ENCODE measurements around the gene NEFH.

DNA sequence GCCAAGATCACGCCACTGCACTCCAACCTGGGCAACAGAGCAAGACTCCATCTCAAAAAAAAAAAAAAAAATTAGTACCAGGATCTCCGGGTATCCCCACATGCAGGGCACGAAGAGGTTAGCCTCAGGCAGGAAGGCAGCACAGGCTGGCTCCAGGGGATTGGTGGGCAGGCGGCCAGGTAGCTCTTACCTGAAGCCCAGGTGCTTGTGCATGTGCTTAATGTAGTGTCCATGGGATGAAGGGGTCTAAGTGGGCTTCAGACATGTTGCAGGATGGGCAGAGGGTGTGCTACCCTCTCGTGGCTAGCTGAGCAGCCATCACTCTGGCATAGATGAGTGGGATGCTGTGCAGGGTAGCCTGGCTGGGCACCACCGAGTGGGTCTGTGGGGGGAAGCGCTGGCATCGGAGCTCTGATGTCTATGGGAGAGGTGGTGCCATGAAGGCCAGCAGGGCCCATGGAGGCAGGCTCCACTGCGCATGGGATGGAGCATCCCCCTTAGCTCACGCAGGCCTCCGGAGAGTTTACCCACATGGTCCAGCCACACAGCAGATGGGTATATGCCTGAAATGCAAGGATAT is 30.6 kb upstream of the NEFH start:
- TF ChIP-seq, protein P1, sequence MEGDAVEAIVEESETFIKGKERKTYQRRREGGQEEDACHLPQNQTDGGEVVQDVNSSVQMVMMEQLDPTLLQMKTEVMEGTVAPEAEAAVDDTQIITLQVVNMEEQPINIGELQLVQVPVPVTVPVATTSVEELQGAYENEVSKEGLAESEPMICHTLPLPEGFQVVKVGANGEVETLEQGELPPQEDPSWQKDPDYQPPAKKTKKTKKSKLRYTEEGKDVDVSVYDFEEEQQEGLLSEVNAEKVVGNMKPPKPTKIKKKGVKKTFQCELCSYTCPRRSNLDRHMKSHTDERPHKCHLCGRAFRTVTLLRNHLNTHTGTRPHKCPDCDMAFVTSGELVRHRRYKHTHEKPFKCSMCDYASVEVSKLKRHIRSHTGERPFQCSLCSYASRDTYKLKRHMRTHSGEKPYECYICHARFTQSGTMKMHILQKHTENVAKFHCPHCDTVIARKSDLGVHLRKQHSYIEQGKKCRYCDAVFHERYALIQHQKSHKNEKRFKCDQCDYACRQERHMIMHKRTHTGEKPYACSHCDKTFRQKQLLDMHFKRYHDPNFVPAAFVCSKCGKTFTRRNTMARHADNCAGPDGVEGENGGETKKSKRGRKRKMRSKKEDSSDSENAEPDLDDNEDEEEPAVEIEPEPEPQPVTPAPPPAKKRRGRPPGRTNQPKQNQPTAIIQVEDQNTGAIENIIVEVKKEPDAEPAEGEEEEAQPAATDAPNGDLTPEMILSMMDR (IDR thresholded peaks at IDR 0.05) = no peak
- no peak for TF ChIP-seq POLR2AphosphoS5 (IDR thresholded peaks at IDR 0.05)
- TF ChIP-seq EP300 (IDR thresholded peaks at IDR 0.05; ENCODE audit: low read depth) = no peak
- TF ChIP-seq POLR2A (IDR thresholded peaks at IDR 0.05) = no peak

Measured in transverse colon (tissue), 4 donors.